HG03460 (cell line): ENCODE data around the gene ANKMY1.

Experiments used
- ATAC-seq: cut with Tn5 transposase; IDR thresholded peaks from one replicate; pipeline ENCODE4 v1.9.1; 2021; ENCODE audit not compliant: unreplicated experiment

Gene ANKMY1

GRCh38 chr2:240438810-240439697 is 118.7 kb downstream of the ANKMY1 start:
- no peak for ATAC-seq

GRCh38 chr2:240437861-240438809 is 119.7 kb downstream of the ANKMY1 start:
- ATAC-seq = no peak

- ATAC-seq = no peak
Observed at GRCh38 chr2:240437551-240437860, 120.3 kb downstream of the ANKMY1 start.

- ATAC-seq = no peak
Observed at GRCh38 chr2:240436683-240437550, 120.9 kb downstream of the ANKMY1 start.

- no peak for ATAC-seq
Observed at GRCh38 chr2:240435948-240436682, 121.7 kb downstream of the ANKMY1 start.

GRCh38 chr2:240435457-240435947 is 122.3 kb downstream of the ANKMY1 start, which contains the start of gene GPC1:
TSS of gene GPC1 (plus strand) at chr2:240435663. CDS start at chr2:240435919, 256 bp downstream.
- ATAC-seq = no peak

DNA sequence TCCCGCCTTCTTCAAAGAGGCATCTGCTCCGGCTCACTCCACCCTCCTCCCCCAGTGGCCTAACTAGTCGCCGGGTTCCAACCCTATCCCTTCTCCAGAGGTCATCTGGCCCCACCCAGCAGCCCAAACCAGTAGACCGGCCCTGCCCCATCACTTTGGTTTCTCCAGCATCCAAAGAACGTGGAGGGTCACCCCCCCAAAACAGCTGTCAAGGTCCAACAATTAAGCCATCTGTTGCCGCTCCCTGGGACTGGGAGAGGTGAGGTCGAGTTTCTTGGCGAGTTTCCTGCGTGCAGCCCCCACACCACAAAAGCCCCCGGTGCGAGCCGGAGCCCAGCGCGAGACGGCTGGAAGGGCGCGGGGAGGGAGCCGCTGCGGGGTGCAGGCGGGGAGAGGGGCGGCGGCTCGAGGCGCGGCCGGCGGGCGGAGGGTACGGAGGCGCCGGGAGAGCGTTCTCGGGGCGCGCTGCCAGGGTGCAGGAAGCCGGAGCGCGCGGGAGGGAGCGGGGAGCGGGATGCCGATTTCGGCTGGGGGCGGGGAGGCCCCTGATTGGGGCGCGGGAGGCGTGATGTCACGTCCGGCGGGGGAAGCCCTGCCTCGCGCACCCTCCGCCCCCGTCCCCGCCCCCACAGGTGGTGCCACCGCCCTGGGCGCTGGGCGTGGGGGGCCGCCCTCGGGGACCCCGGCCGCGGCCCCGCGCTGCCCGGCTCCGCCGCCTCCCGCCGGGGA is 122.9 kb downstream of the ANKMY1 start:
- no peak for ATAC-seq

- no peak for ATAC-seq
Observed at GRCh38 chr2:240433973-240434727, 123.6 kb downstream of the ANKMY1 start.

DNA sequence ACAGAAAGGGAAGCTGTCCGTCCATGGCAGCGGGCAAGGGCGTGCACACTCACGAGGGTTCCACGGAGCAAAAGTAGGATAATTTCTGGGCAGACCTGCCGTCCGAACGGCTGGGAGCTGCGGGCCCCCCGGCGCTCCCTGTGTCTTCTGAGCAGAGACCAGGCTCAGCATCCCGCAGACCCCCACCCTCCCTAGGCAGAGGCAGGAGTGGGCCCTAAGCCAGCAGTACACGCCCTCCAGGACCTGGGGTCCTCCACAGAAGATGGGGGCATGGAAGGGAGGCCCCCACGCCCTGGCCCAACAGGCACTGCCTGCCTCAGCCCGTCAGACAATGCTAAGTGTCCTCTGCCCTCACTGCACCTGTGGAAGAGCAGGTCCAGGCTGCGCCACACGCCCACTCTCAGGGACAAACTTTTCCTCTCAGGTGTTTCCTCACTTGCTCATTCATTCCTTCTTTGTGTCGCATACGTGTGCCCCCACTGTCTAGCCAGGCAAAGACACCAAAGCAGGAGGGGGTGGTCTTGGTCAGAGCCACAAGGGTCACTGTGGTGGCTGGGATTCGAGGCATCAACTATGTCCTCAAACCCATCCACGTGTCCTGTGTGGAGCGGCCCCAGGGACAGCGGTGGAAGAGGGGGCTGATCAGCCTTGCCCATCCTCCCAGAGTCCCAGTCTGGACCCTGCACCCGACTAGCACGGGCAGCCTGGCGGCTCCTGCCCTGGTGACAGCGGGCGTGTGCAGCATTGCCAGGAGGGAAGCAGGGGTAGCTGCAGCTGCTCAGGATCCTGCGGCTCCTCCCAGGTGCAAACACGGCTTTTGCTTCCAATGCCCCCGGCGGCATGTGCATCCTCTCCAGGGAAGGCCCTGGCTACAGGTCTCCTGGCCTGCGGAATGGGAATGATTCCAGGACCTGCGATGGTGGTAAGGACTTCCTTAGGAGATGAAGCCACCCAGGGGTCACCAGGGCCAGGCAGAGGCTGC is 124.7 kb downstream of the ANKMY1 start:
- ATAC-seq = no peak

DNA sequence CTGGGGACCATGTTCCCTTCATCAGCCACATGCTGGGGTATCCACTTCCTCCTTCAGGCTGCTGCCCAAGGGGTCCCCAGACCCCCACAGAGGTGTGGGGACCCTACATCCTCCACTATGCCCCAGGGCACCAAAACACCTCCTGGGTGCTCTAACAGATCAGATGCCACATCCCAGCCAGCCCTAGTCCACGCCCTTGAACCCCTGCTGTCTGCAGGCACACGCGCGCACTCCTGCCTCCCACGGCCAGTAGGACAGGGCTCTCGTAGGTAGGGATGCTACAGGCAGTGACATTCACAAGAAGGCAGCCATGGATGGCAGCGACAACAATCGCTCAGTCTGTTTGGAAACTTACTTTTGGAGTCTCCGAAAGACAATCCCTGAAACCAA is 125.4 kb downstream of the ANKMY1 start:
- no peak for ATAC-seq

DNA sequence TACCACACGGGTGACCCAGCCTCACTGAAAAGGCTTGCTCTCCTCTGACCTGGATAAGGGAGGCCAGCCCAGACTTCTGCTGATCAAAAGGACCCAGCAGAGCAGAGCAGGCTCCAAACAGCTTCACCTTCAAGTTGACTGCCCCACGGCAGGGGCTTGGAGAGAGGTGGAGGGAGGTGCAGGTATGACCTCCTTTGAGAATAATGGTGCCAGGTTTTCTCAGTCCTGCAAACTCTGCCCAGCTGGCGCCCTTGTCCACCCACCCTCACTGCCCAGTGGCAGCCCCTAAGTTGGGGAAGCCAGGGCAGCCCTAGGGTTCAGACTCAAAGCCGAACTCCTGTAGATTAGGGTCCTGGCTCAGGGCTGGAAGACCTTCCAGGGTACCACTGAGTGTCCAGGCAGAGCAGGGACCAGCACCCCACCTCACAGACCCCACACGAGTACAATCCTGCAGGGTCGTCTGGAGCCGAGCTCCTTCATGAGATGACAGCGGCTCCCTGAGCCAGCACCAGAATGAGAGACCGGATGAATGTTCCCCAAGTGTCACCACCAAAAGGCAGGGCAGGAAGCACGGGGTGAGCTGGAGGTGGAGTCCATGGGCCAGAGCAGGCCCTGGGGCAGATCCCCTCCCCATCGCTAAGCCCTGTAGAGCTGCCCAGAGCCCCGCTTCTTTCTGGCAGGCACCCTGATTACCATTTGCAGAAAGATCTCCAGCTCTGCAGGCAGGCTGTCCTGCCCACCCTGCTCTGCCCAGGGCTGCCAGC is 125.9 kb downstream of the ANKMY1 start:
- no peak for ATAC-seq

DNA sequence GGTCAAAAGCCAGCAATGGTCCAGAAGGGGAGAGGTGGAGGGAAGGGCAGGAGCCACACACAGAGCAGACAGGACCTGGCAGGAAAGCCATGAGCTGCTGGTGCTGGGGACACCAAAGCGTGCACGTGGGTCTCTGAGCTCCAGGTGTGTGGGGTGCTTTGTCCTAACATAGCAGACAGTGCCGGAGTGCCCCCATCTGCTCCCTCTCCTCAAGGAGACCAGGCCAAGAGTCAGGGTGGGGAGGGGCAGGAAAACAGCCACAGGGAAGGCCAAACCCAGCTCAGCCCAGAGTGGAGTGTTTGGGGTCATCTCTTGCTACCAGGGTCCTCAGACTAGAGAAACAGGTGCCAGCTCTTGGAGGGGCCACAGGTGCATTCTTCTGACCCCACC is 126.5 kb downstream of the ANKMY1 start:
- ATAC-seq = no peak

DNA sequence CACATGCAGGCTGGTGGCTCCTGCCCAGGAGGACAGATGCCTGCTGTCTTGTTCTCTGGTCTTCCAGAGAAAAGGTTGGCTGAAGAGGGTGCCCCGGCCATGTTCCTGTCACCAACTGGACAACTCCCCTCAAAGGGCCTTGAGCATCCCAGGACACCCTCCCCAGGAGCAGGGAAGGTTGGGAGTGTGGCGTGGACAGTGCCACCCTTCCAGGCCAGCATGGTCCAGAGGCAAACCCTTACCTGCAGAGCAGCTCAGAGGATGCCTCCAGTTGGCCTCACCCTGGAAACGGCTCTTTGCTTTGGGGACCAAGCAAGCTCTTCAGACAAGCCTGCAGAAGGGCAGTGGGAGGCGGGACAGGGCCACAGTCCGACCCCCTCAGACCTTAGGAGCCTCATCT is 127.2 kb downstream of the ANKMY1 start:
- ATAC-seq = no peak

DNA sequence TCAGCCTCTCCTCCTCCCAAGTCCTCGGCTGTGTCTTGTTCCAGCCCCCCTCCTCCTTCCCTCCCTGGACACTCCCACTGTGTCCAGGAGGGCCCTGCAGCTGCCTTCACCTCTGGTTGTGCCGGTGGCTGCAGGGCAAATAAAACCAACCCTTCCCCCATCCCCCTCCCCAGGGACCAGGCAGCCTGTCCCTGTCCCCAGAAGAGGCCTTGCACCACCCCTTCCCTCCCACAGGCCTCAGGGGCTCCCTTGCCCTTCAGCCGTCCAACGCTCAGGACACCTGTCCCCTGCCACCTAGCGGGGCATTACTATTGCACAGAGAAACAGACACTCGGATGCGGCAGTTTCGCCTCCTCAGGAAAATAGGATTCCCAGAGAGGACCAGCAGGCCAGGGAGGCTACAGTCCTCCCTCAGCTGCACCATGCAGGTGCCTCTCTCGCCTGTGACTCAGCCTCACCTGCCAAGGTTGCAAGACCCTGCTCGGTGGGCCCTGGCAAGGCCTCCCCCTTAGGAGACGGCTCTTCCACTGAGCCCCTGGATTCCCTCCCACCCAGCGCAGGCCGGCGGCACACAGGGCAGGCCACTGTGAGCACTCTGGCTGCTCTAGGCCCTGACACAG is 127.8 kb downstream of the ANKMY1 start:
- no peak for ATAC-seq
